AML-193 (cell line): Measurements from ENCODE around the gene DEF6.
"Not testable (repeated sequence)": the region's sequence is repeated elsewhere in the genome, so short reads cannot be mapped to it uniquely, and the experiment has no call there.

Source experiments
- DNase-seq, 2 experiments: peaks; one replicate each; lab custom pipeline; 2025; lab: John Stamatoyannopoulos, UW

DEF6 gene

DNA sequence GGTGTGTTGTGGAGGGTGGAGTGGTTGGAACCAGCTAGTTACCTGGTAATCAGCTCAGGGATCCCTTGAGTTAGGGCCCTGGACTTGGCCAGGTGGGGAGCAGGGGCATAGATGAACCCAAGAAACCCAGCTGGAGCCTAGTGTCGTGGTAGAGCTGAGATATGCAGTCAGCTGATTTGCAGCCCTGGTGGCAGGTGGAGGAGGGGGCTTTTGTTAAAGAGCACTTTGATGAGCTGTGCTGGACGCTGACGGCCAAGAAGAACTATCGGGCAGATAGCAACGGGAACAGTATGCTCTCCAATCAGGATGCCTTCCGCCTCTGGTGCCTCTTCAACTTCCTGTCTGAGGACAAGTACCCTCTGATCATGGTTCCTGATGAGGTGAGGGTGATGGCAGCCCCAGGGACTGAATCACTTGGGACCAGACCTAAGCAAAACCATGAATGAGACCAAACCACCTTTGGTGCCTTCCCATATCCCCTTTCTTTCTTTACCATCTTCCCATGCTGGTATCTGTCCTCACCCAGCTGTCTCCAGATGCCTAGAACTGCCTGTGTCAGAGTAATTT lies 12.7 kb downstream of the DEF6 start:
- DNase-seq, result no peak

DNA sequence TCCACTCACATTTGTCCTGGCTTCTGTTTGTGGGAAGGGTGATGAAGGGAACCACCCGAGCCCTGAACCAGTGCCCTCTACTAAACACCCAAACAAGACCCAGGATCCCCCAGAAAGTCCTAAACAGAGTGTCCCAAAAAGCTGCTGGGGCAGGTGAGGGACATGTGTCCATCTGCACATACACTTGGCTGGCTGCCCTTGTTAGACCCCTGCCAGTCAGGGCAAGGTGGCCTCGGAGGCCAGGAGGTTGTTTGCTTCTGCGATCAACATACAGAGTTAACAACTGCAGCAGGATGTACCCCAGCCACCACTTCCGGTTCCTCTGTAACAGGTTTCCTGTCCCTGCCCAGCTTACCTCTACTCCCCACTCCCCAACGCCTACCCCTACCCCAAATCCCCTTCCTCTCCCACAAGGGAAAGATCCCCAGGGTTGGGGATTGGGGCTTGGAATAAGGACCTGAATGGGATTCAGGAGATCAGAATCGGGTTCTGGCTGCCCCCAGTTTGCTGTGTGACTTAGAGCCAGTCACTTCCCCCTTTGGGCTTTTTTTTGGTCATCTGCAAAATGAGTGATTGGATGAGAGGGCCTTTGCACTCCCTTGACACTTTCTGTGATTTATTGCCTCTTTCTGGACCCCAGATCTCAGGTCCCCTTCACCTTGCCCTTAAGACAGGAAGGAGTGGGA lies 13.9 kb downstream of the DEF6 start:
- DNase-seq, result peak; percentile 50 to 51

DNA sequence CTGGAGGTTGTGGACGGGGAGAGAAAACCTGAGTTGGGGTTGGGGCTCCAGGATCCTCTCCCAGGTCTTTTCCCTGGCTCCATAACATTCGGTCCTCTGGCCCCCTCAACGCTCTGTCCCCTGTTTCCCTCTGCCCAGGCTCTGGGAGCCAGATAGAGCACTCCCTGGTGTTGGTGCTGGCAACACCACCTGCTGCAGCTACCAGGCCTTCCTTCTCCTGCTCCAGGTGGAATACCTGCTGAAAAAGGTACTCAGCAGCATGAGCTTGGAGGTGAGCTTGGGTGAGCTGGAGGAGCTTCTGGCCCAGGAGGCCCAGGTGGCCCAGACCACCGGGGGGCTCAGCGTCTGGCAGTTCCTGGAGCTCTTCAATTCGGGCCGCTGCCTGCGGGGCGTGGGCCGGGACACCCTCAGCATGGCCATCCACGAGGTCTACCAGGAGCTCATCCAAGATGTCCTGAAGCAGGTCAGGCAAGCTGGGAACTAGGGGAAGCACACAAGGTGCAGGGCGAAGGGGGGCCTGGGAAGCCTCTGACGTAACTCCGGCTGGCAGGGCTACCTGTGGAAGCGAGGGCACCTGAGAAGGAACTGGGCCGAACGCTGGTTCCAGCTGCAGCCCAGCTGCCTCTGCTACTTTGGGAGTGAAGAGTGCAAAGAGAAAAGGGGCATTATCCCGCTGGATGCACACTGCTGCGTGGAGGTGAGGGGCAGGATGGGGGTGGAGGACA lies 14.6 kb downstream of the DEF6 start:
- no peak for DNase-seq

GRCh38 chr6:35312807-35313206 lies 15.2 kb downstream of the DEF6 start:
- DNase-seq, result peak; percentile 33 to 45

GRCh38 chr6:35317483-35318195 lies 20.0 kb downstream of the DEF6 start:
- no peak for DNase-seq

DNA sequence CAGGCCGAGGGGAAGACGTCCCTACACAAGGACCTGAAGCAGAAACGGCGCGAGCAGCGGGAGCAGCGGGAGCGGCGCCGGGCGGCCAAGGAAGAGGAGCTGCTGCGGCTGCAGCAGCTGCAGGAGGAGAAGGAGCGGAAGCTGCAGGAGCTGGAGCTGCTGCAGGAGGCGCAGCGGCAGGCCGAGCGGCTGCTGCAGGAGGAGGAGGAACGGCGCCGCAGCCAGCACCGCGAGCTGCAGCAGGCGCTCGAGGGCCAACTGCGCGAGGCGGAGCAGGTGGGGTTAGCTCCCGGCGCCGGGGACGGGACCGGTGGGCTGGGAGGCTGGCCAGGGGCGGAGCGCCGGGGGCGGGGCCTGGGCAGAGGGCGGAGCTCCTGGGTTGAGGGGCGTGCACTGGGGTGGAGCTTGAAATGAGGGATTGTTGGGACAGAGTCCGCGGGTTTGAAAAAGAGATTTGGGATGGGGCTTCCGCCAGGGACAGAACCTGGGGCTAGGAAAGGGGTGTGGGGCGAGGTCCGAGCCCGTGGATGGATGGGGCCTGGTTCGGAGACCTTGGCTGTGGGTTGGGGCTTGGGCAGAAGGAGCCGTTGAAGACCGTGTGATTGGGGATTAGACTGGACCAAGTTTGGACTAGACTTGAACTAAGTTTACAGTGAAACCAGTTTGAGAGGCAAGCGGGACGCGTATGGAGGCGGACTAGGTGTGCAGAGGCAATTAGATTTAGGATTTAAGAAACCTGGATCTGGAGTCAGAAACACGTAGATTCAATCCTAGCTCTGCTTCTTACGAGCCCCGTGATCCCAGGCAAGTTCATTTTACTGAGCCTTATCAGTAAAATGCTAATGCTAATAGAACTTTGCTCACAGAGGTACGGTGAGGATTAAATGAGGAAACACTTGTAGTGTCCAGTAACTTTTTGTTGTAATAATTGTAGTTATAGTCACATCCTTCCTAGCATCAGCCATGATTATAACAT lies 20.9 kb downstream of the DEF6 start:
- no peak for DNase-seq

DNA sequence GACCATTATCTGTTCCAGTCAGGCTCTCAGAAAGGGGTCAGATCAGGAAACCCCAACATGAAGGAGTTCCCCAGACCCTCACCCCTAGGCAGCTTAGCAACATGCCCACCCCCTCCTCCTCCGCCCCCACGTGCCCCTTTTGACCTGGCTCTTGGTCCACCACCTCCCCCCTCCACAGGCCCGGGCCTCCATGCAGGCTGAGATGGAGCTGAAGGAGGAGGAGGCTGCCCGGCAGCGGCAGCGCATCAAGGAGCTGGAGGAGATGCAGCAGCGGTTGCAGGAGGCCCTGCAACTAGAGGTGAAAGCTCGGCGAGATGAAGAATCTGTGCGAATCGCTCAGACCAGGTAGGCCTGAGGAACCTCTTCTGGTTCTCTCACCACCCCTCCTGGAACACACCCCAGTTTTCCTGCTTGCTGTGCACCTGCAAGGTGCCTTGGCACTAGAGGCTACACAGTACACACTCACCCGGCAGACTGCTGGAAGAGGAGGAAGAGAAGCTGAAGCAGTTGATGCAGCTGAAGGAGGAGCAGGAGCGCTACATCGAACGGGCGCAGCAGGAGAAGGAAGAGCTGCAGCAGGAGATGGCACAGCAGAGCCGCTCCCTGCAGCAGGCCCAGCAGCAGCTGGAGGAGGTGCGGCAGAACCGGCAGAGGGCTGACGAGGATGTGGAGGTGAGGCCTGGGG lies 21.9 kb downstream of the DEF6 start:
- no peak for DNase-seq

DNA sequence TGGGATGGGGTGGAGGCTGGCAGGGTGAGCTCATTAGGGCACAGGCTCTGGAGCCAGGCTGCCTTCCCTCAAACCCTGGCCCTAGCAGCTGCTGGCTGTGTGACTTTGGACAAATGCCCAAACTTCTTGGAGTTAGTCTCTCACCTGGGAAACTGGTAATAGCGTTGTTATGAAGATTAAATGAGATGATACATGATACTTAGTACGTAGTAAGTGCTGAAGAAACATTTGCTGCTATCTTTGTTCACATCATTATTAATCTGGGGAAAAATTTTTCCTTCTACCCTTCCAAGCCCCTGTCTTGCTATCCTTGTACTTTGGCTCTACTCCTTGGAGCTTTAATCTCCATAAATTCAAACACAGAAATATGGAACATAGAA lies 22.4 kb downstream of the DEF6 start:
- DNase-seq, result no peak

GRCh38 chr6:35321091-35321490 lies 23.5 kb downstream of the DEF6 start:
- DNase-seq, result no peak

- DNase-seq, result peak; percentile 73 to 79
Measured at GRCh38 chr6:35327349-35328027, 29.9 kb downstream of the DEF6 start.

- no peak for DNase-seq
Measured at GRCh38 chr6:35328108-35328723, 30.6 kb downstream of the DEF6 start.

DNA sequence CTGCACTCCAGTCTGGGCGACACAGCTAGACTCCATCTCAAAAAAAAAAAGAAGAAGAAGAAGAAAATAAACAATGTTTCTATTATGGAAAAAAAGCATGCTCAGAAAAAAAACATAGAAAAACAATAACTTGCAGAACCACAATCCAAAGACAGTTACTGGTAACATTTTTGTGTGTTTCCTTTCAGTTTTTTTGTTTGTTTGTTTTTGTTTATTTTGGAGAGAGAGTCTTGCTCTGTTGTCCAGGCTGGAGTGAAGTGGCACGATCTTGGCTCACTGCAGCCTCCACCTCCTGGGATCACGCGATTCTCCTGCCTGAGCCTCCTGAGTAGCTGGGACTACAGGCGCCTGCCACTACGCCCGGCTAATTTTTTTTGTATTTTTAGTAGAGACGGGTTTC lies 31.3 kb downstream of the DEF6 start:
- DNase-seq, result not testable (repeated sequence)

DNA sequence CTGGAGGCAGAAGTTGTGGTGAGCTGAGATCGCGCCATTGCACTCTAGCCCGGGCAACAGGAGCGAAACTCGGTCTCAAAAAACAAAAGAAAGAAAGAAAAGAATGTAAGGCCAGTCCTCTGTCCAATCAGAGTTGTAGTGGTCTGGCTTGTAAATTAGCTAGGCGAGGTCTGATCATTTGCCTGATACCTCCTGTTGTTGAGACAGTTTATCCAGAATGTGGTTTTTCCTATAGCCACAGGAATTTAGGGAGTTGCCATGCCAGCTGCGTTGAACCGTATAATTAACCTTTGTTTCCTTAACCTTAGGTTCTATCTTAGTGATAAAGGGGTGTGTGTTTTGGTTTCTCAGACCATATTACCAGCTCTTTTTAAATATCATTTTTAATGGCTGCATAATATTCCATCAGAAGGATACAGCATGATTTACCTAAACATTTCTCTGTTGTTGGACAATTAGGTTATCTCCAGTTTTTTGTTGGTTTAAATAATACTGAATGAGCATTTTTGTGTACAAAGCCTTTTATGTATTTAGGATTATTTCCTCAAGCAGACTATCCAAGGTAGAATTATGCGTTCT lies 33.0 kb downstream of the DEF6 start:
- no peak for DNase-seq

GRCh38 chr6:35332074-35332887 lies 34.7 kb downstream of the DEF6 start:
- not testable (repeated sequence) for DNase-seq

DNA sequence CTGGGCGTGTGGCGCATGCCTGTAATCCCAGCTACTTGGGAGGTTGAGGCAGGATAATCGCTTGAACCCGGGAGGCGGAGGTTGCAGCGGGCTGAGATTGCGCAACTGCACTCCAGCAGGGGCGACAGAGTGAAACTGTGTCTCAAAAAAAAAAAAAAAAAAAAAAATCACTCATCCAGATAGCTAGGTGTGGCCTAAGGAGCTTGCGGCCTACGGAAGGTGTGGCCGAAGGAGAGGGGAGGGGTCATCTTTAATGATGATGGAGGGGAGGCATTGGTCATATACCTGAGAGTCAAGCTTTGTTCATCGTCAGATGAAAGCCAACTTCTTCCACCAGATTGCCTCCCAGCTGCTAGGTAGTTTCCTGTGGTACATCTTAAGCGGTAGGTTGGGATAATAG lies 43.9 kb downstream of the DEF6 start:
- DNase-seq, result no peak

- peak; percentile 90 to 94 for DNase-seq
Measured at GRCh38 chr6:35342258-35343091, 44.9 kb downstream of the DEF6 start, which contains the start of gene PPARD. Gene PPARD, plus strand, starts transcription at chr6:35342558. Its CDS starts 68,530 bp downstream, at chr6:35411088.

GRCh38 chr6:35343092-35343834 lies 45.6 kb downstream of the DEF6 start:
- peak; percentile 81 to 84 for DNase-seq
